K562 (cell line): ENCODE measurements around the gene ARHGAP15. TPM values are rescaled to one million over a fixed set of nuclear protein-coding genes. Genes with fewer than 3 reads are reported as not detected.

Experiments
- ATAC-seq: fragments of 200-7000 bp; cut with Tn5 transposase; 3 replicates; pipeline ENCODE4 v1.9.1; 2020; ENCODE audit warnings: moderate library complexity
- BruUV-seq: library from RNA; stranded (reverse); fragments of 400-500 nt; replicated peaks from 2 replicates; lab custom pipeline; 2021; lab: Mats Ljungman, UMichigan
- CTCF ChIA-PET: fragments of 300-600 bp; formaldehyde crosslinking; extraction: SDS; loops from one replicate; lab custom pipeline; 2021; ENCODE audit warnings: low intra/inter-chr PET ratio; lab: Yijun Ruan, JAX
- POLR2A ChIA-PET: fragments of 300-600, 350-650 bp; sonication (Branson Sonifier 250); formaldehyde crosslinking; extraction: SDS; loops from one replicate; lab custom pipeline; 2021; ENCODE audit warnings: antibody characterized with exemption, inconsistent platforms; lab: Yijun Ruan, JAX
- DNase-seq, 4 experiments: peaks; one replicate each; pipeline versions ENCODE4 v3.0.0 to v3.0.0-alpha.2; 2011 to 2018; ENCODE audit warnings: low spot score in 3 of 4, mixed read lengths in 3 of 4; ENCODE audit errors: extremely low read depth in 1 of 4
- FAIRE-seq: peaks from 2 replicates; lab custom pipeline; 2011; peaks lifted over from hg19 to GRCh38; lab: Jason Lieb, UNC
- H2AFZ ChIP-seq: 2 replicates; pipeline ENCODE4 v1.6.0; 2011; ENCODE audit warnings: low read depth, low read length, control low read depth, inconsistent platforms
- H3K27ac ChIP-seq: fragments of 200-600 bp; 3 replicates; pipeline ENCODE4 v1.8.0; 2011; ENCODE audit warnings: low read depth, mild to moderate bottlenecking, control low read depth, inconsistent platforms, low read length, moderate library complexity, mixed read lengths; ENCODE audit errors: extremely low read depth
- H3K27me3 ChIP-seq, 2 experiments: fragments of 300-600 bp in 1 of 2; 2 replicates in 1 of 2; 3 replicates in 1 of 2; pipeline versions ENCODE4 v1.6.0 to v1.8.0; 2011; ENCODE audit warnings: inconsistent platforms in 2 of 2, low read length in 2 of 2, mild to moderate bottlenecking in 1 of 2, mixed read lengths in 1 of 2, moderate library complexity in 1 of 2; ENCODE audit not compliant: control insufficient read depth in 2 of 2, insufficient read depth in 2 of 2
- H3K36me3 ChIP-seq: fragments of 300-600 bp; 3 replicates; pipeline ENCODE4 v1.8.0; 2011; ENCODE audit warnings: mild to moderate bottlenecking, low read length, inconsistent platforms; ENCODE audit not compliant: control insufficient read depth, insufficient read depth
- H3K4me1 ChIP-seq, 2 experiments: fragments of 200-600 bp in 1 of 2; replicated peaks in 1 of 2; 2 replicates in 1 of 2; 3 replicates in 1 of 2; pipeline versions ENCODE4 v1.5.1 to v1.8.0; 2011; ENCODE audit warnings: inconsistent platforms in 2 of 2, low read length in 2 of 2, mild to moderate bottlenecking in 1 of 2, mixed read lengths in 1 of 2, moderate library complexity in 1 of 2; ENCODE audit not compliant: control insufficient read depth in 2 of 2, insufficient read depth in 2 of 2
- H3K4me2 ChIP-seq: 2 replicates; pipeline ENCODE4 v1.6.1; 2011; ENCODE audit warnings: low read length, control low read depth, inconsistent platforms, mixed read lengths; ENCODE audit not compliant: insufficient read depth
- H3K4me3 ChIP-seq: fragments of 200-600 bp; sonication (generic), shearing (Covaris generic); 2 replicates; pipeline ENCODE4 v1.5.1; 2016; ENCODE audit warnings: control low read depth, inconsistent platforms
- H3K79me2 ChIP-seq: fragments of 200-600 bp; 3 replicates; pipeline ENCODE4 v1.8.0; 2011; ENCODE audit warnings: low read length, inconsistent platforms; ENCODE audit not compliant: control insufficient read depth, insufficient read depth
- H3K9ac ChIP-seq, 2 experiments: 2 replicates each; pipeline versions ENCODE4 v1.6.0 to v1.6.1; 2011; ENCODE audit warnings: low read depth in 2 of 2, low read length in 2 of 2, control low read depth in 1 of 2, inconsistent platforms in 1 of 2, mild to moderate bottlenecking in 1 of 2, mixed read lengths in 1 of 2; ENCODE audit not compliant: insufficient read depth in 1 of 2
- H3K9me1 ChIP-seq: one replicate; pipeline ENCODE4 v1.6.0; 2011; ENCODE audit warnings: inconsistent platforms, mild to moderate bottlenecking, low read length, moderate library complexity; ENCODE audit not compliant: control insufficient read depth, insufficient read depth
- H3K9me3 ChIP-seq: replicated peaks from 2 replicates; pipeline ENCODE4 v1.5.1; 2011; ENCODE audit warnings: low read depth, low read length, inconsistent platforms; ENCODE audit not compliant: control insufficient read depth, insufficient read depth
- H4K20me1 ChIP-seq: replicated peaks from 2 replicates; pipeline ENCODE4 v1.6.1; 2011; ENCODE audit warnings: low read length, inconsistent platforms, mixed read lengths; ENCODE audit not compliant: control insufficient read depth, insufficient read depth
- NCOR1 ChIP-seq: fragments of 450-650 bp; IDR thresholded peaks from 2 replicates; pipeline ENCODE4 v1.6.1; 2016; ENCODE audit warnings: mild to moderate bottlenecking, moderate library complexity
- ZNF140 ChIP-seq: fragments of 250-450 bp; sonication (Bioruptor Pico); IDR thresholded peaks from 2 replicates; pipeline ENCODE4 v1.8.0; 2021; ENCODE audit warnings: moderate library complexity, mild to moderate bottlenecking, inconsistent platforms
- WGBS: fragments of 100-300 bp; shearing (Covaris generic); methylation state at CpG from one replicate; pipeline ENCODE4 v1.1.6; 2016; ENCODE audit warnings: low coverage, mixed read lengths; ENCODE audit not compliant: insufficient coverage; ENCODE audit errors: missing lambda C conversion rate; 5-methylcytosine and 5-hydroxymethylcytosine counted together
- in situ Hi-C: fragments of 300-500 bp; cut with MboI; formaldehyde crosslinking; loops from 4 replicates; pipeline ENCODE4 v1.15.0; 2018; ENCODE audit warnings: inconsistent platforms, mixed read lengths
- intact Hi-C: fragments of 100-400 bp; cut with micrococcal nuclease; formaldehyde crosslinking; loops from 2 replicates; pipeline ENCODE4 v1.14.2; 2022
- polyA plus RNA-seq, 8 experiments: library from polyadenylated mRNA; depleted of rRNA in 4 of 8; stranded (reverse) in 5 of 8; unstranded in 3 of 8; fragments of >200 nt; fragmentation: Nextera tagmentation in 2 of 8; fragmentation: Illumina TruSeq in 1 of 8; extraction: Ambion mirVana in 2 of 8; extraction: Trizol in 1 of 8; gene quantifications; 2 replicates each; pipeline versions ENCODE4 v1.2.1 to v1.2.3, GENCODE V29; 2011 to 2014; ENCODE audit warnings: inconsistent platforms in 1 of 8, missing spikeins in 1 of 8
- total RNA-seq, 7 experiments: library from RNA; depleted of rRNA in 6 of 7; stranded (reverse); fragments of >200 nt in 6 of 7; fragmentation: Illumina TruSeq in 2 of 7; extraction: Trizol in 2 of 7; gene quantifications; 2 replicates each; pipeline versions ENCODE4 v1.2.1 to v1.2.3, GENCODE V29; 2011 to 2021; ENCODE audit warnings: low replicate concordance in 1 of 7
- TF ChIP-seq, protein P1 (sequence below): fragments of 250-450 bp; sonication (Bioruptor Pico); IDR thresholded peaks from 2 replicates; pipeline ENCODE4 v1.8.0; 2021; ENCODE audit warnings: borderline replicate concordance, mild to moderate bottlenecking, moderate library complexity; ENCODE audit not compliant: poor library complexity, severe bottlenecking
- TF ChIP-seq, protein P2 (sequence below): IDR thresholded peaks from 2 replicates; pipeline ENCODE4 v1.6.1; 2014; ENCODE audit warnings: antibody characterized with exemption
- TF ChIP-seq, protein P3 (sequence below): fragments of 450-650 bp; formaldehyde crosslinking; IDR thresholded peaks from 2 replicates; pipeline ENCODE4 v1.4.0; 2022; ENCODE audit warnings: mild to moderate bottlenecking, moderate library complexity

ARHGAP15 gene
- total and polyA plus RNA-seq, 9 of the 15 experiments (the other 6 are each of a cell fraction or from before 2014, with no cell fraction given) = 1.5 to 17.9 (median 7.9) TPM

DNA sequence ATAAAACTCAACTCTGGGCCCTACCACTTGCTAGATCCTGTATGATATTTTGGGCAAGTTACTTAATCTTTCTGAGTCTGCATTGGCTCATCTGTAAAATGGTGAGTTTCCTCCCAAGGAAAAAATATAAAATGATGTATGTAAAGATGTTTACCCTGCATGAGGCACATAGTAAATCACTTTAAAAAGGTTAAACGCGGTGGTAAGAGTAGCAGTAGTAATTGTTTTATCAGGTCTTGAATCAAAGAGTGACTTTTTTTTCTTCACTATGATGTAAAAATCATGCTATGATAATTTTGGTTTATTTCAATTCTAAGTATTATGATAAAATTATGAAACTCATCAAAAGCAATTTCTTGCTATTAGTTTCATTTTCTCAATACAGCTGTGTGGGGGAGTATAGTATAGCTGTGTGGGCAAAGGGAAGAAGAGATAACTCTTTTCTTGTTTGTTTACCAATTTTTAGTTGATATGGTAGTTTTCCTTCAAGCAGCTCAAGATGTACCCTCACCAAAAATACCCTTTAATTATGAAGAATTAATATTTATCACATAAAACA is 10.7 kb downstream of the ARHGAP15 start:
- no peak for TF ChIP-seq ZNF140 (CRISPR knock-in tag)
- TF ChIP-seq, protein P1, sequence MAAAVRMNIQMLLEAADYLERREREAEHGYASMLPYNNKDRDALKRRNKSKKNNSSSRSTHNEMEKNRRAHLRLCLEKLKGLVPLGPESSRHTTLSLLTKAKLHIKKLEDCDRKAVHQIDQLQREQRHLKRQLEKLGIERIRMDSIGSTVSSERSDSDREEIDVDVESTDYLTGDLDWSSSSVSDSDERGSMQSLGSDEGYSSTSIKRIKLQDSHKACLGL (CRISPR knock-in tag) = no peak
- TF ChIP-seq, protein P2, sequence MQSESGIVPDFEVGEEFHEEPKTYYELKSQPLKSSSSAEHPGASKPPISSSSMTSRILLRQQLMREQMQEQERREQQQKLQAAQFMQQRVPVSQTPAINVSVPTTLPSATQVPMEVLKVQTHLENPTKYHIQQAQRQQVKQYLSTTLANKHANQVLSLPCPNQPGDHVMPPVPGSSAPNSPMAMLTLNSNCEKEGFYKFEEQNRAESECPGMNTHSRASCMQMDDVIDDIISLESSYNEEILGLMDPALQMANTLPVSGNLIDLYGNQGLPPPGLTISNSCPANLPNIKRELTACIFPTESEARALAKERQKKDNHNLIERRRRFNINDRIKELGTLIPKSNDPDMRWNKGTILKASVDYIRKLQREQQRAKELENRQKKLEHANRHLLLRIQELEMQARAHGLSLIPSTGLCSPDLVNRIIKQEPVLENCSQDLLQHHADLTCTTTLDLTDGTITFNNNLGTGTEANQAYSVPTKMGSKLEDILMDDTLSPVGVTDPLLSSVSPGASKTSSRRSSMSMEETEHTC = no peak
- TF ChIP-seq NCOR1 = no peak
- TF ChIP-seq, protein P3, sequence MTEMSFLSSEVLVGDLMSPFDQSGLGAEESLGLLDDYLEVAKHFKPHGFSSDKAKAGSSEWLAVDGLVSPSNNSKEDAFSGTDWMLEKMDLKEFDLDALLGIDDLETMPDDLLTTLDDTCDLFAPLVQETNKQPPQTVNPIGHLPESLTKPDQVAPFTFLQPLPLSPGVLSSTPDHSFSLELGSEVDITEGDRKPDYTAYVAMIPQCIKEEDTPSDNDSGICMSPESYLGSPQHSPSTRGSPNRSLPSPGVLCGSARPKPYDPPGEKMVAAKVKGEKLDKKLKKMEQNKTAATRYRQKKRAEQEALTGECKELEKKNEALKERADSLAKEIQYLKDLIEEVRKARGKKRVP (CRISPR knock-in tag) = no peak
- in situ Hi-C loops = no loop called here
- ATAC-seq (no peak), DNase-seq (no peak), FAIRE-seq (no peak)
- Histone ChIP-seq H3K36me3 (no peaks in the 10 kb centered on the region), H2AFZ (no peak overlapping the region), H3K4me1 (no peaks in the 10 kb centered on the region), H3K4me2 (no peak overlapping the region), H3K9ac (no peak overlapping the region), H3K27ac (no peak overlapping the region), H3K9me3 (no peaks in the 10 kb centered on the region), H3K27me3 (no peaks in the 10 kb centered on the region), H4K20me1 (no peaks in the 10 kb centered on the region), H3K4me3 (no peak overlapping the region), H3K9me1 (no peaks in the 10 kb centered on the region), H3K79me2 (no peaks in the 10 kb centered on the region)
- WGBS = 8% methylated on average over 2 of the region's 2 CpGs
- BruUV-seq = no TSS peak
- intact Hi-C loops = no loop called here
- ChIA-PET CTCF (no interaction called here), POLR2A (no interaction called here)
